ENCODE data around the gene INSYN1.

DNA sequence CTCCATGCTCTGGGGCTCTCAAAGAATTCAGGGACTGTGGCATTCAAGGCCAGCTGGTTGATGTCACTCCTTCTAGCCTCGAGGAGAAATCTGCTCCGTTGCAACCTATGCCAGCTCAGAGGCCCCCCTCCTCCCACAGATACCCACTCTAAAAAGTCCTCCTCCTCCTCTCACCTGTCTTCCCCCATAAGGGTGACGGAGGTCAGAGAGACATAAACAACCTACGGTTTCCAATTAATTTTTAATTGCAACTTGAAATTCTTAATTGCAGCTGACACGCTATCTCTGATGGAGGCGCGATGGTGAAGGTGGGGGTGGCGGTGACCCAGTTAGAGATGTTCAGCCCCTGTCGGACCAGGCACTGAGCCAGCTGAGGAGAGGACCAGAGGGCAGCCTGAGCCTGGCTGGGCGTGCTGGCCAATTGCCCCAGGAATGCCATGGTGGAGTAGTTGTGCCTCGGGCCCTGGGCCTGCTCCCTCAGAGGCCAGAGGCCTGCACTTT, 43.2 kb upstream of the INSYN1 start:
- no peak for TF ChIP-seq POLR2A (IDR thresholded peaks at IDR 0.05)
- TF ChIP-seq, protein P1, sequence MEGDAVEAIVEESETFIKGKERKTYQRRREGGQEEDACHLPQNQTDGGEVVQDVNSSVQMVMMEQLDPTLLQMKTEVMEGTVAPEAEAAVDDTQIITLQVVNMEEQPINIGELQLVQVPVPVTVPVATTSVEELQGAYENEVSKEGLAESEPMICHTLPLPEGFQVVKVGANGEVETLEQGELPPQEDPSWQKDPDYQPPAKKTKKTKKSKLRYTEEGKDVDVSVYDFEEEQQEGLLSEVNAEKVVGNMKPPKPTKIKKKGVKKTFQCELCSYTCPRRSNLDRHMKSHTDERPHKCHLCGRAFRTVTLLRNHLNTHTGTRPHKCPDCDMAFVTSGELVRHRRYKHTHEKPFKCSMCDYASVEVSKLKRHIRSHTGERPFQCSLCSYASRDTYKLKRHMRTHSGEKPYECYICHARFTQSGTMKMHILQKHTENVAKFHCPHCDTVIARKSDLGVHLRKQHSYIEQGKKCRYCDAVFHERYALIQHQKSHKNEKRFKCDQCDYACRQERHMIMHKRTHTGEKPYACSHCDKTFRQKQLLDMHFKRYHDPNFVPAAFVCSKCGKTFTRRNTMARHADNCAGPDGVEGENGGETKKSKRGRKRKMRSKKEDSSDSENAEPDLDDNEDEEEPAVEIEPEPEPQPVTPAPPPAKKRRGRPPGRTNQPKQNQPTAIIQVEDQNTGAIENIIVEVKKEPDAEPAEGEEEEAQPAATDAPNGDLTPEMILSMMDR (IDR thresholded peaks at IDR 0.05), result no peak
